ENCODE data around the gene LARGE2. TPM values are rescaled to one million over a fixed set of nuclear protein-coding genes. Genes with fewer than 3 reads are reported as not detected.

LARGE2 gene
- total RNA-seq, 1 donor = not detected

DNA sequence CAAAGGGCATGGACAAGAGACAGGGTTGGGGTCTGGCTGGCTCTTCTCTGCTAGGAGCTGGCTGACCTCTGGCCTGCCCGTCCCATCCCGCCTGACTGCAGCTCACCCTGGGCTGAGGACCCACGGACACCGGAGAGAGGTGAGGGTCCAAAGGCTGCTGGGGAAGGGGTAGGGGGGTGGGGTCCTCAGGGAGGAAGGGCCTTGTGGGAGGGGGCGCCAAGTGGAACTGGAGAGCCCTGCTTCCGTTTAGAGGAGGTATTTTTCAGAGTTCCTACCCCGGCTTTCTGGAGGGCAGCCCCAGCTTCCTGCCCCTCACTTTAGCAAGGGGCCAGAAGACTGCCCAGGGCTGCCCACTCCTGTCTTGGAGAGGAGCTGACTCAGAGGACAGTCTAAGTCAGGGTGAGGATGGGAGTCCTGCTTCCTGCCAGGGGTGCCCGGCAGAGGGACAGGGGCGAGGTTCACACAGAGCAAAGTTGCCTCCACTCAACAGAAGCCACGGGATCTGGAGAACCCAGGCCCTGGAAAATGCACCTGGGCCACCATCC is 7.1 kb downstream of the LARGE2 start:
- peak; percentile 88 for DNase-seq (ENCODE audit: insufficient read length, low spot score, missing footprints)
- peaks cover 20% of the 10 kb centered on the region for H3K27me3 ChIP-seq (ENCODE audit: insufficient read depth, low read length)
- H3K4me1 ChIP-seq (ENCODE audit: insufficient read depth, low read length) = no peaks in the 10 kb centered on the region

DNA sequence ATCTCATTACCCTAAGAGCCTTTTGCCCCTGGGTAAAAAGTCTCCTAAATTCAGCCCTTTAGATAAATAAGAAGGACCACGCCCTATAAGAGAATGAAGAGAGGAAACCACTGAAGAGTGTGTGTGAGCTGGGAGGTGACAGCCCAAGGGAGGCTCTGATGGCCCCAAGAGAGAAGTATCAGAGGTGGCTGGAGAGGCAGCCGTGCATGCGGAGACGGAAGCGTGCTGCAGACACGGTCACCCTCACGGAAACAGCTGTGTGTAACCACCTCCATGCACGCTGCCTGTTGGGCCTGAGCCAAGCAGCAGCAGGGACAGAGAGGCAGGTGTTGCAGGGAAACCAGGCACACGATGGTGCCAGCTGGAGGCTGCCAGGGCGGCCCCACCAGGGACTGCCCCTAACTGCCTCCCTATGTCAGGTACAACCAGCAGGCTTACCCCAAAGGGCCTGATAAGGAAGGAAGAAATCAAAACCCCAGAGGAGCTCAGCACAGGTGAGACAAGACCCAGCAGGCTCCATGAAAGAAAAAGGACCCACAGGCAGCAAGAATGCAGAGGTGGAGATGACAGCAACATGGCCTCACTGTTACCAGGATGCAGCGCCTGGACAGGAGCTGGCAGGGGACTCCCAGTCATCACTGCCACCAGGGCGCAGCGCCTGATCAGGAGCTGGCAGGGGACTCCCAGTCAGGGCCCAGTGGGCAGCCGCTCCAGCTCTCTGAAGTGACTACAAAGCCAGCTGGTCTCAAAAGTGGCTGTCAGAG is 7.8 kb downstream of the LARGE2 start:
- peak; percentile 78 for DNase-seq (ENCODE audit: insufficient read length, low spot score, missing footprints)
- H3K4me1 ChIP-seq (ENCODE audit: insufficient read depth, low read length) = no peaks in the 10 kb centered on the region
- peaks cover 14% of the 10 kb centered on the region for H3K27me3 ChIP-seq (ENCODE audit: insufficient read depth, low read length)
- H3K4me3 ChIP-seq (ENCODE audit: insufficient read depth, low read length) = no peak overlapping the region
- no peak overlapping the region for H3K4me2 ChIP-seq (ENCODE audit: insufficient read depth, low read length)
- peaks cover 23% of the 10 kb centered on the region for H3K36me3 ChIP-seq (ENCODE audit: insufficient read depth, low read length)
- H3K9me3 ChIP-seq (ENCODE audit: low read depth, low read length) = no peaks in the 10 kb centered on the region
- TF ChIP-seq, protein P1, sequence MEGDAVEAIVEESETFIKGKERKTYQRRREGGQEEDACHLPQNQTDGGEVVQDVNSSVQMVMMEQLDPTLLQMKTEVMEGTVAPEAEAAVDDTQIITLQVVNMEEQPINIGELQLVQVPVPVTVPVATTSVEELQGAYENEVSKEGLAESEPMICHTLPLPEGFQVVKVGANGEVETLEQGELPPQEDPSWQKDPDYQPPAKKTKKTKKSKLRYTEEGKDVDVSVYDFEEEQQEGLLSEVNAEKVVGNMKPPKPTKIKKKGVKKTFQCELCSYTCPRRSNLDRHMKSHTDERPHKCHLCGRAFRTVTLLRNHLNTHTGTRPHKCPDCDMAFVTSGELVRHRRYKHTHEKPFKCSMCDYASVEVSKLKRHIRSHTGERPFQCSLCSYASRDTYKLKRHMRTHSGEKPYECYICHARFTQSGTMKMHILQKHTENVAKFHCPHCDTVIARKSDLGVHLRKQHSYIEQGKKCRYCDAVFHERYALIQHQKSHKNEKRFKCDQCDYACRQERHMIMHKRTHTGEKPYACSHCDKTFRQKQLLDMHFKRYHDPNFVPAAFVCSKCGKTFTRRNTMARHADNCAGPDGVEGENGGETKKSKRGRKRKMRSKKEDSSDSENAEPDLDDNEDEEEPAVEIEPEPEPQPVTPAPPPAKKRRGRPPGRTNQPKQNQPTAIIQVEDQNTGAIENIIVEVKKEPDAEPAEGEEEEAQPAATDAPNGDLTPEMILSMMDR (IDR thresholded peaks at IDR 0.05; ENCODE audit: extremely low read depth, low read depth, low read length) = no peak
- H3K27ac ChIP-seq (ENCODE audit: low read depth, low read length) = no peak overlapping the region
- peaks cover 7% of the 10 kb centered on the region for H4K20me1 ChIP-seq (ENCODE audit: insufficient read depth, low read length)
- H3K79me2 ChIP-seq (ENCODE audit: insufficient read depth, low read length) = no peaks in the 10 kb centered on the region
- no peak overlapping the region for H2AFZ ChIP-seq (ENCODE audit: low read length)

More for the DNA sequence above, 7.1 kb downstream of the LARGE2 start:
- H3K27ac ChIP-seq (ENCODE audit: low read depth, low read length) = no peak overlapping the region
- H4K20me1 ChIP-seq (ENCODE audit: insufficient read depth, low read length) = peaks cover 5% of the 10 kb centered on the region
- no peaks in the 10 kb centered on the region for H3K79me2 ChIP-seq (ENCODE audit: insufficient read depth, low read length)
- H3K4me3 ChIP-seq (ENCODE audit: insufficient read depth, low read length) = no peak overlapping the region
- H2AFZ ChIP-seq (ENCODE audit: low read length) = no peak overlapping the region
- peaks cover 17% of the 10 kb centered on the region for H3K36me3 ChIP-seq (ENCODE audit: insufficient read depth, low read length)
- no peak overlapping the region for H3K4me2 ChIP-seq (ENCODE audit: insufficient read depth, low read length)
- no peaks in the 10 kb centered on the region for H3K9me3 ChIP-seq (ENCODE audit: low read depth, low read length)
- TF ChIP-seq, protein P1 (IDR thresholded peaks at IDR 0.05; ENCODE audit: extremely low read depth, low read depth, low read length) = no peak

DNA sequence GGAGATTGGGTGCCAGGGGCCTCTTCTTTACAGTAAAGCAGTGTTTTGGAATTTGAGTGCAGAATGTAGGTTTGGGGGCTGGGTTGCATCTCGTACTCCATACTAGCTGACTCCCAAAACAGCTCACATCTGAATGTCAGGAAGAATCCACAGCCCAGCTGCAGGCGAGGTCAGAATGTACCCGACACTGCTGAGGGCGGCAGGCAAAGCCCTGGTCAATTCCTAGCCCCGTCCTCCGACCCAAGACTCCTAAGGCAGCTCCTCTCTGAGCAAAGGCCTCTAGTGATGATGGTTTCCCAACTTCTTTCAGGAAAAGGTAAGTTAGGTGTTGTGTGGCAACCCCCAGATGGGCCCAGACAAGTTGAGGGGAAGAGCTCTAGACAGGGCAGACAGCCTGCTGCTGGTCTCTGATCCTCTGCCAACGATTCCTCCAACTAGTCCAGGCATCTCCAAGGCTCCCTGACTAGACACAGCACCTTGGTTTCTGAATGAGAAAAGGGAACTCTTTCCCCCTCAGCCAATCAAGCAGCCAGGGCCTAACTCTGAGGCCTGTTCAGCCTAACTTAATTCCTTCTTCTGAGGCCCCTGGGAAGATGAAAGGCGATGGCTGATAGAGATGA is 8.6 kb downstream of the LARGE2 start:
- Histone ChIP-seq H3K4me3 (ENCODE audit: insufficient read depth, low read length) (no peak overlapping the region), H2AFZ (ENCODE audit: low read length) (no peak overlapping the region), H3K4me1 (ENCODE audit: insufficient read depth, low read length) (no peaks in the 10 kb centered on the region), H3K9me3 (ENCODE audit: low read depth, low read length) (no peaks in the 10 kb centered on the region), H3K79me2 (ENCODE audit: insufficient read depth, low read length) (no peaks in the 10 kb centered on the region), H3K4me2 (ENCODE audit: insufficient read depth, low read length) (no peak overlapping the region), H4K20me1 (ENCODE audit: insufficient read depth, low read length) (peaks cover 9% of the 10 kb centered on the region), H3K27ac (ENCODE audit: low read depth, low read length) (no peak overlapping the region), H3K36me3 (ENCODE audit: insufficient read depth, low read length) (peaks cover 32% of the 10 kb centered on the region), H3K27me3 (ENCODE audit: insufficient read depth, low read length) (peaks cover 7% of the 10 kb centered on the region)
- TF ChIP-seq, protein P1 (IDR thresholded peaks at IDR 0.05; ENCODE audit: extremely low read depth, low read depth, low read length) = no peak
- DNase-seq (ENCODE audit: insufficient read length, low spot score, missing footprints) = peak; percentile 61

DNA sequence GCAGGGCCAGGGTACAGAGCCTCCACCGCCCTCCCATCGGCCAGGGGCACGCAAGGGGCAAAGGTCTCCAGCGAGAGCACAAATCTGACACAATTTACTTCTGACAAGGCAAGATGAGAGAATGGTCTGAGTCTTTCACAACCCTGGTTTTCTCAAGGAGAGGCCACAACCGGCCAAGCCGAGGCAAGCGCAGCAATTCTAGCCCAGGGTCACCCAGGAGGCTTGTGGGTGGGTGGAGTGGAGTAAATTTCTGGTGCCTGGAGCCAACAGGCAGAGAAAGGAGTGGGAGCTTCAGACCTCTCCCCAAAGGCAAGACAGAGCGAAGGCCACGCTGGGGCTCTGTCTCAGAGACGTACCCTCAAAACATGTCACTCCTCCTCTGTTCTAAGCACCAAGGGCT is 9.3 kb downstream of the LARGE2 start:
- Histone ChIP-seq H3K79me2 (ENCODE audit: insufficient read depth, low read length) (no peaks in the 10 kb centered on the region), H3K27me3 (ENCODE audit: insufficient read depth, low read length) (peaks cover under 1% of the 10 kb centered on the region), H3K9me3 (ENCODE audit: low read depth, low read length) (no peaks in the 10 kb centered on the region), H3K4me2 (ENCODE audit: insufficient read depth, low read length) (no peak overlapping the region), H3K4me1 (ENCODE audit: insufficient read depth, low read length) (no peaks in the 10 kb centered on the region), H3K4me3 (ENCODE audit: insufficient read depth, low read length) (no peak overlapping the region), H4K20me1 (ENCODE audit: insufficient read depth, low read length) (peaks cover 9% of the 10 kb centered on the region), H3K27ac (ENCODE audit: low read depth, low read length) (no peak overlapping the region), H2AFZ (ENCODE audit: low read length) (no peak overlapping the region), H3K36me3 (ENCODE audit: insufficient read depth, low read length) (peaks cover 32% of the 10 kb centered on the region)
- TF ChIP-seq, protein P1 (IDR thresholded peaks at IDR 0.05; ENCODE audit: extremely low read depth, low read depth, low read length) = no peak
- DNase-seq (ENCODE audit: insufficient read length, low spot score, missing footprints) = no peak

Measured in osteoblast (primary cell).